ENCODE measurements around the gene PPP1R13B. TPM values are rescaled to one million over a fixed set of nuclear protein-coding genes. Genes with fewer than 3 reads are reported as not detected.

The PPP1R13B gene
- polyA plus RNA-seq, 4 donors = 26.0 to 41.4 (median 33.3) TPM

DNA sequence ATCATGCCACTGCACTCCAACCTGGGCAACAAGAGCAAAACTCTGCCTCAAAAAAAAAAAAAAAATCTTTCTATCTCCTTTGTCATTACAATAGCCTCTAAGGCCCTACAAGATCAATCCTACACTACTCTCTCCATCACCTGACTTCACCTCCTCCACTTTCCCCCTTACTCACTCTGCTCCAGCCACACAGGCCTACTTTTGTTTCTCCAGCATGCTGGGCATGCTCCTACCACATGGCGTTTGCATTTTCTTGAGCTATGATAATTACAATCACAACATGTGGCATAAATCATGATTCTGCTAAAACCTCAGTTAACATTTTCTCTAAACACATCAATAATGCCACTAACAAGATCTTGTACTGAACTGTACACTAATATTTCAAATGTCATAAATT is 7.8 kb downstream of the PPP1R13B start:
- DNase-seq (ENCODE audit: low read depth in 4 of 4, low spot score in 2 of 4) = no peak

GRCh38 chr14:103838117-103838516 is 9.3 kb downstream of the PPP1R13B start:
- DNase-seq (ENCODE audit: low read depth in 4 of 4, low spot score in 2 of 4) = no peak

GRCh38 chr14:103836976-103837725 is 10.2 kb downstream of the PPP1R13B start:
- DNase-seq (ENCODE audit: low read depth in 4 of 4, low spot score in 2 of 4) = no peak

DNA sequence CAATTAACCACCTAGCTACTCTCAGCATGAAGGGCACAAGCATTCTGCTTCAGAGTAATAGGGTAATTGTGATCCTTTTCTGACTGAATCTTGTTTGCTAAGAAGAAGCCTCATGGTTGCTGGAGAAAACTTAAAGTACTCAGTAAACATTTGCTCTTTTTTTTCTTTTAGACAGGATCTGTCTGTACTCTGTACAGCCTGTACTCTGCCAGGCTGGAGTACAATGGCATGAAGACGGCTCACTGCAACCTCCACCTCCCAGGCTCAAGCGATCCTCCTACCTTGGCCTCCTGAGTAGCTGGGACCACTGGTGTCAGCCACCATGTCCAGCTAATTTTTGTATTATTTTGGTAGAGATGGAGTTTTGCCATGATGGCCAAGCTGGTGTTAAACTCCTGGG is 12.4 kb downstream of the PPP1R13B start:
- DNase-seq (ENCODE audit: low read depth in 4 of 4, low spot score in 2 of 4) = no peak

DNA sequence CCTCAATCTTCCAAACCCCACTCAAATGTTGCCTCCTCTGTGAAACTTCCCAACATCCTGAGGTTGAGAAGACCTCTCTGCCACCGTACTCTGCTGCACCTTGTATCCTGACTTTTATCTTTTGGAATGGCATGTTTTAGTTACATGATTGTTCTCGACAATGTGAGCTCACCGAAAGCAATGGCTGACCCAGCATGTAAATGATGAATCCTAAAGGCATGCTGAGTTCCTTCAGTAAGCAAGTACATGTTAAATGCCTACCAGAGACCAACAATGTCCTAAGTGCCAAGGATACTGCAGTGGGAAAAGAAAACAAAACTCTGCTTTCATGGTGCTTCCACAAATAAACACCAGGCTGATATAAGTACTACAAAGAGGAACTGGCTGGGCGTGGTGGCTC is 13.7 kb downstream of the PPP1R13B start:
- DNase-seq (ENCODE audit: low read depth in 4 of 4, low spot score in 2 of 4) = no peak

- DNase-seq (ENCODE audit: low read depth in 4 of 4, low spot score in 2 of 4) = no peak
Observed at GRCh38 chr14:103832046-103832445, 15.3 kb downstream of the PPP1R13B start.

- DNase-seq (ENCODE audit: low read depth in 4 of 4, low spot score in 2 of 4) = no peak
Observed at GRCh38 chr14:103830511-103831270, 16.7 kb downstream of the PPP1R13B start.

GRCh38 chr14:103828315-103828967 is 18.9 kb downstream of the PPP1R13B start:
- DNase-seq (ENCODE audit: low read depth in 4 of 4, low spot score in 2 of 4) = no peak

GRCh38 chr14:103825101-103825500 is 22.3 kb downstream of the PPP1R13B start:
- no peak for DNase-seq (ENCODE audit: low read depth in 4 of 4, low spot score in 2 of 4)

DNA sequence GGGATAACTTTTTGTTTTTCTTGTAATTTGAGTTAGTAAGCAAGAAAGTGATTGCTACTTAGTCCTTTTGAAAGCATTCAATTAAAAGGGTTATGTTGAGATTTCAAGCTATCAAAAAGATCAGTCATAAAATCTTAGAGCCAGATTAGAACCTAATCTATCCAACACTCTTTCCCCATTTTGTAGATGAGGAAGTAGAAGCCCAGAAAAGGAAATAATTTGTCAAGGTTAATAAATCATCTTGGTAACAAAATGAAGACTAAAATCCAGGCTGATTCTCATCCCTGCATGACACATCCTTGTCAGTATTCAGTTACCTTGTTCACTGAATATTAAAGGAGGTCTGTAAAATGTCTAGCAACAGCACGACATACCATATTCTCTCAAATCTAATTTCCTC is 26.5 kb downstream of the PPP1R13B start:
- DNase-seq (ENCODE audit: low read depth in 4 of 4, low spot score in 2 of 4) = no peak

GRCh38 chr14:103820382-103820781 is 27.0 kb downstream of the PPP1R13B start:
- DNase-seq (ENCODE audit: low read depth in 4 of 4, low spot score in 2 of 4) = no peak

- DNase-seq (ENCODE audit: low read depth in 4 of 4, low spot score in 2 of 4) = no peak
Observed at GRCh38 chr14:103819503-103820307, 27.7 kb downstream of the PPP1R13B start.

DNA sequence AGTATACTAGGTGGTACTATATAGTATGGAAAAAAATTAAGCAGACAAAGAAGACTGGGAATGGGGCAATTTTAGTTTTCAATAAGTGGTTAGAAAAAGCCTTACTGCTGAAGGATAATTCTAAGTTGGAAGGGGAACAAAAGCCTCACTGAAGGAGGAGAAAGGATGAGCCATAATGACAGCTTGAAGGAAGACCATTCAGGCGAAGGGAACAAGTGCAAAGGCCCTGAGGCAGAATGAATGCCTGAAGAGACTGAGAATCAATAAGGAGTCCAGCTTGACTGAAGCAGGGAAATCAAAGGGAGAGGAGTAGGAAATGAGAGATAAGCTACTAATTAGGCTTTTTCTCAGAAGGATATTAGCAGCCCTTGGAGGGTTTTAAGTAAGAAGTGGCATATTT is 28.5 kb downstream of the PPP1R13B start:
- no peak for DNase-seq (ENCODE audit: low read depth in 4 of 4, low spot score in 2 of 4)

DNA sequence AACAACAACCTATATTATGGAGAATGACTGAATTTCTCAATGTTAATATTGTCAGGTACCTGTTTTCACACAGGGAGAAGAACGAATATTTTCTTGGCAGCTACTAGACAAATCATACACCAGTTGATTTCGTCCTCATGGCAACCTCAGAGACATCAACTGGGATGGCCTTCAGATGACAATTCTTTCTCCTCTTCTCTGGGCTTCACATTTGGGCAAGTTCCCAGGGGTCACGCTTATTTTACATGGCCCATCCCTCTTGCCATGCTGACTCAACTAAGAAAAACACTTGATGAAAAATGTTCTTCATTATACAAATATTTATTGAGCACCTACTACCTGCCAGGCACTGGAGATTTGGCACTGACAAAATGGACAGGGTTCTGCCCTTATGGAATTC is 29.0 kb downstream of the PPP1R13B start:
- no peak for DNase-seq (ENCODE audit: low read depth in 4 of 4, low spot score in 2 of 4)

DNA sequence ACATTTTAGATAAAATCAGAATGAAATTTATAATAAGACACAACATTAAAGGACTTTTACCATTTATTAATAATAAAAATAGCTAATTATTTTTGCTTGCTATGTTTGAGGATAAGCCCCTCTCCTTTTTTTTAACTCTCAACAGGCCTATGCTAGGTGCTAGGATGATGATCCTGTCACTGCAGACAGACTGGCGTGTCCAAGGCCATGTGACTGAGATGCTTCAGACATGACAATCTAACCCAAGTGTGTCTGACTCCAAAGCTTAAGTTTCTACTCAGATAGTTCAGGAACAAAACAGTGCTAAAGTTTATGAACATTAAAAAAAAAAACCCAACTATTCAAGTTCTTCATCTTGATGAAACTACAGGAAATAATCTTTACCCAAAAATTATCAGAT is 29.8 kb downstream of the PPP1R13B start:
- DNase-seq (ENCODE audit: low read depth in 4 of 4, low spot score in 2 of 4) = no peak

- no peak for DNase-seq (ENCODE audit: low read depth in 4 of 4, low spot score in 2 of 4)
Observed at GRCh38 chr14:103816991-103817390, 30.4 kb downstream of the PPP1R13B start.

DNA sequence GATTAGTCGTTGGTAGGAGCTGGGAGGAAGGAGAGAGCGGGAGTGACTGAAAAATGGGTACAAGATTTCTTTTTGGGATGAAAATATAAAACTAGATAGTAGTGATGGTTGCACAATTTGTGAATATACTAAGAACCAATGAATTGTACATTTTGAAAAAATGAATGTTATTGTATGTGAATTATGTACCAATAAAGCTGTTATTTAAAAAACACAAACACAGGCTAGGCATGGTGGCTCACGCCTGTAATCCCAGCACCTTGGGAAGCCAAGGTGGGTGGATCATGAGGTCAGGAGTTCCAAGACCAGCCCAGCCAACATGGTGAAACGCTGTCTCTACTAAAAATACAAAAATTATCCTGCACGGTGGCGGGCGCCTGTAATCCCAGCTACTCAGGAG is 32.1 kb downstream of the PPP1R13B start:
- DNase-seq (ENCODE audit: low read depth in 4 of 4, low spot score in 2 of 4) = no peak

GRCh38 chr14:103811189-103811588 is 36.2 kb downstream of the PPP1R13B start:
- DNase-seq (ENCODE audit: low read depth in 4 of 4, low spot score in 2 of 4) = no peak

DNA sequence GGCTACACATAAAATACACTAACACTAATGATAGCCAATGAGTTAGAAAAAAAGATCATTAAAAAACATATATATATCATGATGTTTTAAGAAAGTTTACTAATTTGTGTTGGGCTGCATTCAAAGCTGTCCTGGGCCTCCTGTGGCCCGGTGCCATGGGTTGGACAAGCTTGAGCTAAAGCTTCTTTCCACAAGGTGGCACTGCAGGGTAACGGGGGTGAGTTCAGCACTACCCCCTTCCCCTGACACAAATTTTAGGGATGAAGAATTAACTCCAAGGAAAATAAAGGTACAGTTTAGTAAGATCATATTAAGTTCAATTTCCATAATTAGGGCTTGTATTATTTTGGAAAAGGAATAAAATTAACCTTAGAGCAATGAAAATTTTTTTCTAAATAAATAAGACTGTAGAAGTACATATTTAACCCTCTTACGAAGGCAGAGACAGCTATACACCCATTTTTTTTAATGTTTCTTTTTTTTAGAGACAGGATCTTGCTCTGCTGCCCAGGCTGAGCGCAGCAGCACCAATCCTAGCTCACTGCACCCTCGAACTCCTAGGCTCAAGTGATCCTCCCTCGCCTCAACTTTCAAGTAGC is 38.9 kb downstream of the PPP1R13B start:
- peak in 2 of 4 donors; percentile 39 to 76 for DNase-seq (ENCODE audit: low read depth in 4 of 4, low spot score in 2 of 4)

- DNase-seq (ENCODE audit: low read depth in 4 of 4, low spot score in 2 of 4) = no peak
Observed at GRCh38 chr14:103806805-103807204, 40.6 kb downstream of the PPP1R13B start.

Measured in left renal cortex interstitium (tissue), 4 donors.